NCI-H510A treated with DMSO at 0.1 percent for 48 hours (cell line): ENCODE data around the gene ISYNA1.

Experiments
- DNase-seq: peaks from one replicate; lab custom pipeline; 2025; lab: John Stamatoyannopoulos, UW

The ISYNA1 gene

DNA sequence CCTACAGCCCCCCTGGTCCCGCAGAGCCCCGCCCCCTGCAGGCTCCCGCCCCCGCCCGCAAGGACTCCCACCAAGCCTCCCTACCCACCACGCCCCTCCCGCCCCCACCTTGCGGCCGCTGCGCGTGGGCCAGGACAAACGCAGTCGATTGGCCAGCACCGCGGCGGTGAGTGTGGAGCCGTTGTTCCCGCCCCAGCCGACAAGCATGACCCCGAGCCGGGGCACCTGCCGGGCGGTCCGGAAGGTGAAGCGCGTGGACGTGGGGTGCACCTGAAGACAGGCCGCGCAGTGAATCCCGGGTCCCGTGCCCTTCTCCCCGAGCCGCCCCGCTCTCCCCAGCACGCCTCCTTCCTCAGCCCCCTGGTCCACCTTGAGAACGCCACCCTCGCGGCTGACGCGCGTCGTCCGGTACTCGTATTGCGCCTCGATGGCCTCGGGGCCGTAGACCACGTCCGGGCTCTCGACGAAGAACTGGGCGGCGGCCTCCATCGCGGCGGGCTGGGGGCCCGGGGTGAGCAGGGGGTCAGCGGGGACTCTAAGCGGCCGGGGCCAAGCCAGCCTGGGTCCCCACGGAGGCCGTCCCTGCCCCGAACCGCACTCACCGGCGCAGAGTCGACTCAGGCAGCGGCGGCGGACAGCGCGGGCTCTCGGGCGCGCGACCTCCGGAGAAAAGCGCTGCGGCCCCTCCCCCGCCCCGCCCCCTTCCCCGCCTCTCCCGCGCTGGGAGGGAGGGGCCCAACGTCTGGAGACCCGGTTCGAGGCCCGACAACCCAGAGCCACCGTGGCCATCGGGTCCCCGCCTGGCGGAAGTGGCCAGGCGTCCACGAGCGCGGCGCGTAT lies at the start of gene ISYNA1:
TSS of gene ISYNA1 (minus strand) at position 643 of the 840 bp plus-strand sequence. CDS start at position 489, 154 bp downstream.
- peak; percentile 47 for DNase-seq

DNA sequence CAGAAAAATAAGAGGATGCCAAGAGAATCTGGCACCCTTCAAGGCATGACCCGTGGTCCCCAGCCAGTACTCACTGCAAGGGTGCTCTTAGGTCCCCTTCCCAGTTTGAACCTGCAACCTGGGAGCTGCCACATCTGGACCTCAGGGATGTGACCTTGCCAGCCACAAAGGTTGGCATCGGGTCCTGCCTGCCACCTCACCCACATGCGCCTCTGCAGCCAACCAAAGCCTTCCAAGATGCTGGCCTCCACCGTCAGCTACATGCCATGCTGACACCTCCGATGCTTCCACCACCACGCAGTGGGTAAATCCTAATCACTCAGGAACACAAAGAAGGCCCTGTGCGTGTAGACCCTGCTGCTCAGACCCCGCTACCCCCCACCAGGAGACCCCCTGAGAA lies 48.8 kb upstream of the ISYNA1 start:
- no peak for DNase-seq

DNA sequence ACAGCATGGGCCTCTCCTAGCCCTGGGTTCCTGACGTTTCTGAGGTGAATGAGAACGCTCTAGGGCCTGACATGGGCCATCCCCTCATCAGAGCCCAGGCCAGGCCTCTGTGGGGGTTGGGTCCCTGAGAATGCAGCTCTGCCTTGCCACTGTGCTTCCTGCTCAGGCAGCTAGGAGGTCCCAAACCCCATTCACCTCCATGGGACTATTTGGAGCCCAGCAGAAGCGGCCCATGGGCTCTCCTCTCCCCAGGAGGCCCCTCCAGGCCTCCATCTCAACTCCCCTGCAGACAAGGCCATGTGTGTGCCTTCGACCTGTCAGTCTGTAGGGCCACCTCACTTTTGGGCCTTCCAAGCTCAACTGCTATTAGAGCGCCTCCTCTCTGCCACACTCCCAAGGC lies 47.1 kb upstream of the ISYNA1 start:
- DNase-seq: no peak

DNA sequence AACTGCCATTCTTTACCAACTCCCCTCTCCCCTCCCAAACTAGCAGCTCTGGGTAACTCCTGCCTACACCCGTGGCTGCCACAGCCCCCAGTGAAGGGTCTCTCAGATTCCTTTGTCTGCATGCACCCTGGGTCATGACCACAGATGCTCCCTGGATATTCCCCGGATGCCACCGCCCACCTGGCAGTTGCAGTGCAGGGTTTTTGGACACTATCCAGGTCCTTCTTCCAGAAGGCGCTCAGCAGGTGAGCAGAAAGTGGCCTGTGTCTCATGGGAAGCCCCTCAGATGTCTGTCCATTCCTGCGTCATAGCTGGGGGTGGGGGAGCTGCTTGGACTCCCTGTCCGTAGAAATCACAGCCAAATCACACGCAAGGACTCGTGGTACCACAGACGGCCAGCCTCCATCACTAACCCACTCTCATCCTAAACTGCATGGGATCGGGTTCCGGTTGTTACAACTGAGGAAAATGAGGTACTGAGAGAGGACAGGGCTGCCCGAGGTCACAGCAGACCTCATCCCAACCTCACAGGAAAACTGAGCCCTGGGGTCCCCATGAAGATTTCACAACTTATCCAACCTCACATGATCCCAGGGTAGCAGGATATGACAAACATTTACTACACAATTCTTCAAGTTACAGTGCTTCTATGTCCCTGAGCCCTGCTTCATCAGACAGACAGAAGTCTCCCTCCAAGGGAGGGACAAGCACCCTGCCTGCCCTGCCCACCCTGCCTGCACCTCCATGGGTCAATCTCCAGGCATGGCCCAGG lies 45.4 kb upstream of the ISYNA1 start:
- peak; percentile 61 for DNase-seq

DNA sequence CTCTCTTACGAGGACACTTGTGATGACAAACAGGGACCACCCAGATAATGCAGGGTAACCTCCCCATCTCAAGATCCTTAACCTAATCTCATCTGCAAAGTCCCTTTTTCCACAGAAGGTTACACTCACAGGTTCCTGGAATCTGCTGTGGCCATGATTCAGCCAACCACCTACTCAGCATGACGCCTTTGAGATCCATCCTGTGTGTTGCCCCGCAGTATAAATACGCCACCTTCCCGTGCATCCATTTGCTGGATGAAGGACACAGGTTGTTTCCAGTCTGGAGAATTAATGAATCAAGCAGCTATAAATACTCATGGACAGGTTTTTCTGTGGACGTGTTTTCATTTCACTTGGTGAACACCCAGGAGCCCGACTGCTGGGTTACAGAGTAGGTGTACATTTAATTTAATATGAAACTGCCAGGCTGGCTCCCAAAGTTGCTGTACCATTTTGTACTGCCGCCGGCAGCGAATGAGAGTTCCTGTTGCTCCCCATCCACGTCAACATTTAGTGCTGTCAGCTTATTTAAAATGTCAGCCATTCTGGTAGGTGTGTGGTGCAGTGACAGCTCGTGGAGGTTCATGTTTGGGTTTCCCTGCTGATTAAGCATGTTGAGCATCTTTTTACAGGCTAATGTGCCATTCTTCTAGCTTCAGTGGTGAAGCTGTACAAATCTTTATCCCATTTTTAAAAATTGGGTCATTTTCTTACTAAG lies 43.7 kb upstream of the ISYNA1 start:
- DNase-seq: no peak

DNA sequence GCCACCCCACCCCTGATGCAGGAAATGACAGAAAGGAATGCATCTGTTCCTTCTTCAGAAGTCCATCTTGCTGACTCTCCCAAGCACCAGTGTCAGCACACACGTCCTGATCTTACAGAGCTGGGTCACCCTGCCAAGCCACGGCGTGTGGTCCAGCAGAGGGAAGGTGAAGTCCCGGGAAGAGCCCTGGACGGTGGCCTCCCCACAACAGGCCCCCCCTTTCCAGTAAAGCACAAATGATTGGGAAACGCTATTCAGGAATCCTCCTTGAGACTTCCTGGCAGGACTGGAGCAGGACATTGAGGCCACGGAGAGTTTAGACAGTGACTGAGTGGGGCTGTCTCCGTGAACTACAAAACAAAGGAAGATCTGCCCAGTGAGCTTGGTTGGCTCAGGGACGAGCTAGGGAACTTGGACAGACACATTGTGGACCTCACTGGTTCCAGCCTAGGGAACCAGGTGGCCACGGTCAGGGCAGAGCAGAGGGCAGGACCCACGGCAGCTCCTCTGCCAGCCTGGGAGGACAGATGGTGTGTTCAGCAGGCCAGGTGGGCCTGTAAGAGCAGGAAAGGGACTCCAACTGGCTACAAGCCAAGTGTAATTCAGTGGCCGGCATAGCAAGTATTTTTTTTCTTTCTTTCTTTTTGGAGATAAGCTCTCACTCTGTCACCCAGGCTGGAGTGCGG lies 42.2 kb upstream of the ISYNA1 start:
- DNase-seq: peak; percentile 54

DNA sequence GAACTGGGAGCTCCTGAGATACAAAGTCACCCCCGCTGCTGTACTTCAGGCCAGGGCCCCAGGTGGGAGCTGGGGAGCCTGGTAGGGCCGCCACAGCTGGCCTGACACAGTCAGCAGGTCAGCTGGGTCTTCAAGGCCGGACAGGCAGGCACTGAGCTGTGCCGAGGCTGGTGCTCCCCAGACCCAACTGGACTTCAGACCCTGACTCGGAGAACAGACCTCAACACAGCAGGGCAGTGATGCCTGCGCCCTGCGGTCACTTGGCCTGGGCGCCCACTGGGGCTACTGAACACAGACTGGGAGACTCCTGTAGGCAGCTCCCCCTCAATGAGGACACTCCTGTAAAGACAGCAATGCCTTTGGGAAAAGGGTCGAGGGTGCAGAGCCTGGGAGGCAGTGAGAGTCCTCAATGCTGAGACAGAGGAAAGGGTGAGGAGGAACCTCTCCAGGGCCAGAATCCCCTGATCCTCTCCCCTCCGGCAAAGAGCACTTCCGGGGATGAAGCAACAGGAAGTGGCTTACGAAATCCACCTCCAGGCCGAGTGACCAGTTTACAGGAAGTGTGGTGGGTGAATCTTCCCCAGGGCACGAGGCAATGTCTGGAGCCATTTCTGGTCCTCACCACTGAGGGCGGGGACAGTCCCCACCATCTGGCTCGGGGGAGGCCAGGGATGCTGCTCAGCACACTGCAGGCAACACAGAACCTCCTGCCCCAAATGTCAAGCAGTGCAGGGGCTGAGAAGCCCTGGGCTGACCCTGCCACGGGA lies 40.8 kb upstream of the ISYNA1 start:
- peak; percentile 13 for DNase-seq

DNA sequence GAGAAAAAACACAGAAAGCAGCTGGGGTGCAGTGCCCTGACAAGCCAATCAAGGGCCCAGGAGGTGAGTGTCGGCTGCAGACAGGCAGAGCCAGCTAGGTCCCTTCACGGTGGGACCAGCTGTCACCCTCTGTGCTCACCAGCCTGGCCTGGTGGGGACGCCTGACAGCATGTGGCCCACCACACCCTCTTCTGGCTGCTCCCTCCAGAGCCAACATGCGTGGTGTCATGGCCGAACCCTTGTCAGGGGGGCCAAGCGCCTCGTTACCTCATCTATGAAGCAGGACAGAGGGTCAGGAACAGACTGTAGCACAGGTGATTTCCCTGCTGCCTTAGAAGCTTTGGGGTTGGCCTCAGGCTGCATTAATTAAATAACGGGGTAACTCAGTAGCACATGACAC lies 40.0 kb upstream of the ISYNA1 start:
- DNase-seq: no peak

DNA sequence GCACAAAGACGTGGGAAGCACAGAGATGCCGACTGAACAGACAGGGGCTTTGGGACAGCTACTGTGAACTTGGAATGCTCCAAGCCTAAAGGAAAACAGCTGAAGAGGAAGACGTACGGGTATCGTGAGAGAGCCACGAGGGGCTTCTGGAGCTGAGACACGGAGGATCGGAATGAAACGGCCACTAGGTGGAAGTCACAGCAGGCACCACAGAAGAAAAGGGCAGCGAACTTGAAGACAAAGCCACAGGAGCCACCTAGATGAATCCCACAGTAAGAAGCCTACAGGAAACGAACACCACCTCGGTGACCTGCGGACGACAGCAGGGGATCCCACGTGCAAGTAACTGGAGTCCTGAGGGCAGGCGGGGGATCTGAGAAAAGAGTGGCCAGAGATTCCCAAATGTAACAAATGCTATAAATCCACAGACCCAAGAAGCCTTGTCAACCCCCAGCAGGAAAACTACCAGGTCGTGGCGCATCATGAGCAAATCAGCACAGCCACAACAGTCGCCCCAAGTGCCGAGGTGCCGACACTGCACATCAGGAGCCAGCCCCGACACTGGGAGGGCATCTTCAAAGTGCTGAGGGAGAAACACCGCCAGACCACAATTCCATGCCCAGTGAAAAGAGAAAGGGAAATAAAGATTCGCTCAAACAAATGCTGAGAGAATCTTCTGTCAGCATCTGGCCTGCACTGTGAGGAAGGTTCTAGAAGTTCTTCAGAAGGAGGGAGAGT lies 39.3 kb upstream of the ISYNA1 start:
- DNase-seq: no peak

DNA sequence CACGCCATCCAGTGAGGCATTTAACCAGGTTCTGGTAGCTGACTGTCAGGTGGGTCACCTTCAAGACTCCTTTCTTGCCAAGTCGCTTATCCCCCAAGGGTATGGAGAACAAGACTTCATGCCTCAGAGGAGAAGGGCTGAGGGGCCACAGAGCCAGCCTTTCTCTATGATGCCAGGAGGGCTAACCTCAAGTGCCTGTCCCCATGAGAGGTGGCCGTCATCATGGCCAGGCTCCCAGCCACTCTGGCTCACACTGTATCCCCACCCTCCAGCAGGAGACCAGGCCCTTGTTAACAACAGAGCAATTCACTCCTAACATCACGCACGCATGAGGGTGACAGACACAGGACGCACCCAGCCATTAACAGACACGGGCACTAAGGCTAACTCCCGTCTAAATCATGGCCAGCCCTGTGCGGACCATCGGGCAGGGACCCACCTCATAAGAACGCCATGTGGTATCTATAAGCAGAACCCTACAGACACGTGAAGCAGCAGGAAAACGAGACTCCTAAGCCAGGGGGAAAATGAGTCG lies 38.6 kb upstream of the ISYNA1 start:
- DNase-seq: no peak

DNA sequence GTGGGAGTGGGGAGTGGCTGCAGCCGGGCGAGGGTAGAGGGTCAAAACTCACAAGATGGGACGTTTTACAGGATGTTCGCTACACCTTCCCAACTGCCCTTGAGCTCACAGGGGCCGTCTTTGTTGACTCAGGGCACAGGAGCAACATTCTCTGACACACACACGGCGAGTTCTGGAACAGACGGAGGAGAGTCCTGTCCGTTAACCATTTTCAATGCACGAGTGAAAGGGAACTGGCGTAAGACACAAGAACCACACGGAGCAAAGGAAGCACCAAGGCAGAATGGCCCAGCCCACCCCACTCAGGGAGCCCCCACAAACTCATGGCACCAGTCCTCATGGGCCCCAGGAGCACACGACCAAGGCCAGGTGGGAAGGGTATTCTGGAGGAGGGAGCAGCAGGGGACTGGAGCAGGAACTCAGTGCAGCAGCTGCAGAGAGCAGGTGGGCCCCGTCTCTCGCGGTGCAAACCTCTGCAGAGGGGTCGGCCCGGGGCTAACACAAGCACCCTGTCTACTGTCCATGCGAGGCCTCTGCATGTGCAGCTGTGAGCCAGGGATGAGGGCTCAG lies 37.9 kb upstream of the ISYNA1 start:
- no peak for DNase-seq

DNA sequence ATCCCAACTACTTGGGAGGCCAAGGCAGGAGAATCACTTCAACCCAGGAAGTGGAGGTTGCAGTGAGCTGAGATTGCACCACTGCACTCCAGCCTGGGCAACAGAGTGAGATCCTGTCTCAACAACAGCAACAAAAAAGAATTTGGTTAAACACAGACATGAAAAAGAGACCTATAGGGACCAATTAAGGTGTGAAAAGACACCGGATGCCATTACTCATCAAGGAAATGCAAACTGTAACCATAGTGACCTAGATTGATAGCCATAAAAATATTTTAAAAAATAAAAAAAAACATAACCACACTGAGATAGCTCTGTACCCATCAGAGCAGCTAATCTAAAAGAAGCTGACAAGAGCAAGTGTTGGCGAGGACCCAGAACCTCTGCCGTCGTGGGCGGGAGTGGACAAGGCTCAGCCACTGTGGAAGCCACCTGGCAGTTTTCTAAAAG lies 37.1 kb upstream of the ISYNA1 start:
- no peak for DNase-seq

DNA sequence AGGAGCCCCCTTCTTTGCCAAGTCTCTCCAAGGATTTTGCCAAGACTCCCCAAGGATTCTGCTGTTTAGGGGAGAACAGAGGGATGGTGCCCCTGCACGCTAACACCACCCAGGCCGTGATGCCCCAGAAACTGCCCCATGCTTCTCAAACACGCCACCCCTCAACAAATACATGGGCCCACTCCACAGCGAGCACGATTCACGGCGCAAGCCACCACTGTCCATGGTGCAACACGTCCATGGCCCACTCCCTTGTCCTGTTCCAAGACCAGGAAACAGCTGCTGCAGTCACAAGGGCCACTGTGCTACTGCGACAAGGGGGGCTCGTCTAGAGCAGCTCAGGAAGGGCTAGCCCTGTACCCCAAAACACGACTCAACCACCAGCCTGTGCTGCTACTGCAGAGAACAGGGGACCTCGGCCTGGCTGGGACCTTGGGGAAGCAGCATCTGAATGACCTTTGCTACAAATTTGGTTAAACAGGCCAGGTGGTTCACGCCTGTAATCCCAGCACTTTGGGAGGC lies 36.5 kb upstream of the ISYNA1 start:
- DNase-seq: no peak

DNA sequence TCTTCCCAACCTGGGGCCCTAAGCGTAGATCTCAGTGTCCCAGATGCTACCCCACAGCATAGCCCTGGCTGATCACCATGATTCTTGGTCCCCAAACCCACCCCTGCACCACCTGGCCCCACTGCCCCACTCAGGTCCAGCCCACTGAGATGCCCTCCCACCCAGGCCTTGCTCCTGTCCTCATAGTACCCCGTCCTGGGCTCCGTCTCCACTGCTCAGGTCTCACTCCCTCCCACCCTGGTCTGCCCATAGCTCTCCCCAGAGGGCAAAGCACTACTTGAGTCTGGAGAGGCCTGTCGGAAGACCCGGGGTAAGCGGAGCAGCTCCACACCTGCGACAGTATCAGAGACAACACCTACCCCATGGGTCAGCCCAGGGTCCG lies 35.8 kb upstream of the ISYNA1 start:
- no peak for DNase-seq

DNA sequence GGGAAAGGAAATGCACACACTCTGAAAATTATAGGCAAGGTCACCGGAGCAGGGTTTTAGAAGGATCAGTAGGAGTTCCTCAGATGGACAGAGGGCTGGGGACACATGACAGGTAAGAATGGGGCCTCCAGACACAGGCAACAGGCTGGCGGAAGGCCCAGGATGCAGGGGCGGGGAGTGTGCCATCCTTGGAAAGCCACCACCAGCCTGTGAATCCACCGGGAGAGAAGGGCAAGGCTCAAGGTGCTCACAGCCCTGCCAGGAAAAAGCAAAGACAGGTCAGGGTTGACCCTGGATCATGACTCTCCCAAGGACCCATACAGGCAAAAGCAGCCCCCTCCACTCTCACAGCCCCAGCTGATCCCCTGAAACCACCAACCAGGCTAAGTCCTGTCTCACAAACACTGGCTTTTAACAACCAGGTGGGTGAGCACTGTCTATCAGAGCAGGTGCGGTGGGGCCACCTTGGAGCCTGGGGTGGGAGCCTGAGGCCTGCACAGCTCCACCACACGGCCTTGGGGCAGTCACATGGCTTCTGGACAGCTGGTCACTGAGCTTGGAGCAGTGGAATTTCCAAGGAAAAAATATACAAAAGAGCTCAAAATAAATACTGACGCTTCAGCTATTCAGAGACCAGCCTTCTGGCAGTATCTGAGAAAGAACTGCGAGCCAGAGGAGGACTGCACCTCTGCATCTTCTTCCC lies 35.2 kb upstream of the ISYNA1 start:
- DNase-seq: no peak

DNA sequence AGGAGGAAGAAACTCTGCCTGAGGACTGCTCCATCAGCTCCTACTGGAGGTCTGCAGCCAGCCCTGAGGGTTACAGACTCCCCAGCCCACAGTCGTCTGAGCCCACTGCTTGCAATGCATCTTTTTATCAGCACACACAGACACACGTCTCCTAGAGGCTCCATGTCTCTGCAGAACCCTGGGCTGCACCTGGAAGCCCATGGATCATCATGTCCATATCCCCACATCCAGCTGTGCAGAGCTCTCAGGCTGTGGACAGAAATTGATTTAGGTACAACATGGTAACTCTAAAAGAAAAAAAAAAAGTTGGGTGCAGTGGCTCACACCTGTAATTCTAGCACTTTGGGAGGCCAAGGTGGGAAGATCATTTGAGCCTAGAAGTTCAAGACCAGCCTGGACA lies 32.9 kb upstream of the ISYNA1 start:
- DNase-seq: no peak

DNA sequence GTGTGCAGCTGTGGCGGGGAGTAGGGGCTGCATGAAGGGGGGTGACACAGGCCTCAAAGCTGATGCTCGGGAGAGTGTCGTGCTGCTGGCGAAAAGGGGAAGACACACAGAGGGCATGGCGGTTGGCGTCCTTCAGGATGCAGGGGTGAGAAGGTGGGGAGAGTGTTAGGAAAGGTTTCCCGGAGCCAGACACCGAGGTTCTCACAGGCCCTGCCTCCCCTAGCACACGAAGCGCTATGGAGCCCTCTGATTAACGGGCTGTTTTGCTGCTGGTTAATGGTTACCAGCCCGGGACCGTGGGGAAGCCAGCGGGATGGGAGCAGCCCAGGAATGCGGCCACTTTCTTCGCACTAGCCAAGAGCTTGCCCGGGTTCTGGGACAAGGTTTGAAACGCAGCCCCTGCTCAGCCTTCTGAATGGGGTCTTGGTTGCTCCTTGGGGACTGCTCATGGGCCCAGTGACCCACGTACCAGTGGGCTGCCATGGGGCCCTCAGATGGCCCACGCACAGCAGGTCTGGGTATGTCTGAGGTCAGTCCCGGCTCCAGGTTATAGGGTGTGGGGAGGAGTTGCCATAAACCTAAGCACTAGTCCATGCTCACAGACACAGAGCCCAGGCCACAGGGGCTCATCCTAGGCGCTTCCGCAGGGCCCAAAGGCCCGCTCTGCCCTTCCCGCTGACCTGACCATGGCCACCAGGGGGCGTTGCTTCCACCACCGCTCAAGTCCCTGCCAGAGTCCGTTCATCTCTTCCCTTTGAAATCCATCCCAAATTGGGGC lies 31.3 kb upstream of the ISYNA1 start:
- peak; percentile 52 for DNase-seq

DNA sequence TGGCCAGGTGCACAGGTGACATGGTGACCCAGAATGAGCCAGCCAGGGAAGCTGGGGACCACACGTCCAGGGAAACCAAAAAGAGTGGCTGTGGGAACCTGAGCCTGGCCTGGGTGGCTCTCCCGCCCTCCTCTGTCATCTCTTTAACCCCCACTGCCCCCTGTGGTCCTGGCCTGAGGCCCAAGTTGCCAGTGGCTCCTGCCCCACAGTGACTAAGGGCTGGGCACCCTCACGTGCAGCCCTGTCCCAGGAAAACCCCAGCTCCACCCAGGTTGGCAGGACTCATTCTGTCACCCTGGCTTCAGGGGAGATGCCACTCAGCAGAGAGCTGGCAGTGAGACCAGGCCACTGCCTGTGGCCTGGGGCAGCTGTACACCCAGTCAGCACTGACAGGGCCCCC lies 30.6 kb upstream of the ISYNA1 start:
- DNase-seq: no peak
